WTC11 (cell line): ENCODE data around the gene ZNF879. TPM values are rescaled to one million over a fixed set of nuclear protein-coding genes. Genes with fewer than 3 reads are reported as not detected.

ENCODE experiments used
- ATAC-seq: fragments of 200-7000 bp; cut with Tn5 transposase; 2 replicates; pipeline ENCODE4 v1.10.0; 2021; ENCODE audit warnings: mild to moderate bottlenecking, moderate library complexity
- CTCF ChIA-PET: fragments of 300-600 bp; sonication (Branson Sonifier 250); formaldehyde crosslinking; loops from one replicate; lab custom pipeline; 2021; ENCODE audit warnings: antibody characterized with exemption; lab: Charles Lee
- POLR2A ChIA-PET: fragments of 350-600 bp; sonication (Branson Sonifier 250); formaldehyde crosslinking; loops from one replicate; lab custom pipeline; 2021; ENCODE audit warnings: antibody characterized with exemption; lab: Charles Lee
- DNase-seq: peaks from one replicate; pipeline ENCODE4 v3.0.0; 2021; ENCODE audit warnings: low spot score
- H3K27ac Mint-ChIP-seq: 2 replicates; pipeline ENCODE4 v1.8.0; 2021; ENCODE audit warnings: mixed read lengths
- H3K27me3 Mint-ChIP-seq: 2 replicates; pipeline ENCODE4 v1.8.0; 2021; ENCODE audit warnings: low read depth, mild to moderate bottlenecking, moderate library complexity, mixed read lengths
- H3K36me3 Mint-ChIP-seq: 2 replicates; pipeline ENCODE4 v1.8.0; 2021; ENCODE audit warnings: mixed read lengths
- H3K4me1 Mint-ChIP-seq: 2 replicates; pipeline ENCODE4 v1.8.0; 2022; ENCODE audit warnings: mixed read lengths
- H3K4me3 Mint-ChIP-seq: 2 replicates; pipeline ENCODE4 v1.8.0; 2021; ENCODE audit warnings: mild to moderate bottlenecking, moderate library complexity, mixed read lengths
- H3K9me3 Mint-ChIP-seq: 2 replicates; pipeline ENCODE4 v1.8.0; 2021; ENCODE audit warnings: mixed read lengths
- EMX1 ChIP-seq: fragments of 250-450 bp; sonication (Bioruptor Pico); IDR thresholded peaks from 2 replicates; pipeline ENCODE4 v1.8.0; 2021; ENCODE audit warnings: mild to moderate bottlenecking
- JUN ChIP-seq: sonication (generic); formaldehyde crosslinking; IDR thresholded peaks from 2 replicates; pipeline ENCODE4 v1.8.0; 2023; ENCODE audit warnings: mild to moderate bottlenecking, missing genetic modification reagents
- NFATC4 ChIP-seq: fragments of 250-450 bp; sonication (Bioruptor Pico); IDR thresholded peaks from 2 replicates; pipeline ENCODE4 v1.9.0; 2021; ENCODE audit warnings: mild to moderate bottlenecking
- NR2C2 ChIP-seq: sonication (generic); formaldehyde crosslinking; IDR thresholded peaks from 2 replicates; pipeline ENCODE4 v1.8.0; 2022; ENCODE audit warnings: mild to moderate bottlenecking, missing genetic modification reagents
- RORB ChIP-seq: fragments of 250-450 bp; sonication (Bioruptor Pico); IDR thresholded peaks from 2 replicates; pipeline ENCODE4 v1.9.0; 2021; ENCODE audit warnings: mild to moderate bottlenecking
- ZNF138 ChIP-seq: sonication (generic); formaldehyde crosslinking; conservative IDR thresholded peaks from 2 replicates; pipeline ENCODE4 v1.8.1; 2022; ENCODE audit warnings: mild to moderate bottlenecking, moderate library complexity, missing genetic modification reagents
- ZNF232 ChIP-seq: sonication (generic); formaldehyde crosslinking; IDR thresholded peaks from 2 replicates; pipeline ENCODE4 v1.8.0; 2022; ENCODE audit warnings: mild to moderate bottlenecking, missing genetic modification reagents
- total RNA-seq: library from RNA; stranded (reverse); gene quantifications from 3 replicates; pipeline ENCODE4 v1.2.3, GENCODE V29; 2021
- TF ChIP-seq, protein P1 (sequence below): sonication (generic); formaldehyde crosslinking; IDR thresholded peaks from 2 replicates; pipeline ENCODE4 v1.8.0; 2022; ENCODE audit warnings: missing genetic modification reagents
- TF ChIP-seq, protein P2 (sequence below): sonication (generic); formaldehyde crosslinking; IDR thresholded peaks from 2 replicates; pipeline ENCODE4 v1.8.1; 2023; ENCODE audit warnings: mild to moderate bottlenecking, missing genetic modification reagents
- TF ChIP-seq, protein P3 (sequence below): sonication (generic); formaldehyde crosslinking; IDR thresholded peaks from 2 replicates; pipeline ENCODE4 v1.8.1; 2023; ENCODE audit warnings: mild to moderate bottlenecking, missing genetic modification reagents, moderate library complexity
- TF ChIP-seq, protein P4 (sequence below): sonication (generic); formaldehyde crosslinking; IDR thresholded peaks from 2 replicates; pipeline ENCODE4 v1.8.1; 2022; ENCODE audit warnings: mild to moderate bottlenecking, moderate library complexity, missing genetic modification reagents
- TF ChIP-seq, protein P5 (sequence below): sonication (generic); formaldehyde crosslinking; IDR thresholded peaks from 2 replicates; pipeline ENCODE4 v1.8.1; 2023; ENCODE audit warnings: mild to moderate bottlenecking, moderate library complexity, missing genetic modification reagents
- TF ChIP-seq, protein P6 (sequence below): fragments of 200-600 bp; IDR thresholded peaks from 2 replicates; pipeline ENCODE4 v1.8.0; 2022; ENCODE audit warnings: antibody characterized with exemption

The ZNF879 gene
- total RNA-seq, 1 experiment from 2014 or later = 5.2 TPM

DNA sequence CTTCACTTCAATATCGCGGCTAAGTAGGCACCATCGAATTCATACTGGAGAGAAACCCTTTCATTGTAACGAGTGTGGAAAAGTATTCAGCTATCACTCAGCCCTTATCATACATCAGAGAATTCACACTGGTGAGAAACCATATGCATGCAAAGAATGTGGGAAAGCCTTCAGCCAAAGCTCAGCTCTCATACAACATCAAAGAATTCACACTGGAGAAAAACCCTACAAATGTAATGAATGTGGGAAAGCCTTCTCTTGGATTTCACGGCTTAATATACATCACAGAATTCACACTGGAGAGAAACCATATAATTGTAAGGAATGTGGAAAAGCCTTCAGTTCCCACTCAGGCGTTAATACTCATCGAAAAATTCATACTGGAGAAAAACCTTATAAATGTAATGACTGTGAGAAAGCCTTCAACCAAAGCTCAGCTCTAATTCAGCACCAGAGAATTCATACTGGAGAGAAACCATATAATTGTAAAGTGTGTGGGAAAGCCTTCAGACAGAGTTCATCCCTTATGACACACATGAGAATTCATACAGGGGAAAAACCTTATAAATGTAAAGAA, 9.5 kb downstream of the ZNF879 start:
- DNase-seq (no peak), ATAC-seq (no peak)
- CTCF ChIA-PET = no interaction called here
- Mint-ChIP-seq H3K4me3 (no peak overlapping the region), H3K9me3 (peaks cover 93% of the 10 kb centered on the region), H3K4me1 (no peaks in the 10 kb centered on the region), H3K27ac (no peak overlapping the region), H3K27me3 (peaks cover 45% of the 10 kb centered on the region), H3K36me3 (peaks cover 93% of the 10 kb centered on the region)
- TF ChIP-seq, protein P1, sequence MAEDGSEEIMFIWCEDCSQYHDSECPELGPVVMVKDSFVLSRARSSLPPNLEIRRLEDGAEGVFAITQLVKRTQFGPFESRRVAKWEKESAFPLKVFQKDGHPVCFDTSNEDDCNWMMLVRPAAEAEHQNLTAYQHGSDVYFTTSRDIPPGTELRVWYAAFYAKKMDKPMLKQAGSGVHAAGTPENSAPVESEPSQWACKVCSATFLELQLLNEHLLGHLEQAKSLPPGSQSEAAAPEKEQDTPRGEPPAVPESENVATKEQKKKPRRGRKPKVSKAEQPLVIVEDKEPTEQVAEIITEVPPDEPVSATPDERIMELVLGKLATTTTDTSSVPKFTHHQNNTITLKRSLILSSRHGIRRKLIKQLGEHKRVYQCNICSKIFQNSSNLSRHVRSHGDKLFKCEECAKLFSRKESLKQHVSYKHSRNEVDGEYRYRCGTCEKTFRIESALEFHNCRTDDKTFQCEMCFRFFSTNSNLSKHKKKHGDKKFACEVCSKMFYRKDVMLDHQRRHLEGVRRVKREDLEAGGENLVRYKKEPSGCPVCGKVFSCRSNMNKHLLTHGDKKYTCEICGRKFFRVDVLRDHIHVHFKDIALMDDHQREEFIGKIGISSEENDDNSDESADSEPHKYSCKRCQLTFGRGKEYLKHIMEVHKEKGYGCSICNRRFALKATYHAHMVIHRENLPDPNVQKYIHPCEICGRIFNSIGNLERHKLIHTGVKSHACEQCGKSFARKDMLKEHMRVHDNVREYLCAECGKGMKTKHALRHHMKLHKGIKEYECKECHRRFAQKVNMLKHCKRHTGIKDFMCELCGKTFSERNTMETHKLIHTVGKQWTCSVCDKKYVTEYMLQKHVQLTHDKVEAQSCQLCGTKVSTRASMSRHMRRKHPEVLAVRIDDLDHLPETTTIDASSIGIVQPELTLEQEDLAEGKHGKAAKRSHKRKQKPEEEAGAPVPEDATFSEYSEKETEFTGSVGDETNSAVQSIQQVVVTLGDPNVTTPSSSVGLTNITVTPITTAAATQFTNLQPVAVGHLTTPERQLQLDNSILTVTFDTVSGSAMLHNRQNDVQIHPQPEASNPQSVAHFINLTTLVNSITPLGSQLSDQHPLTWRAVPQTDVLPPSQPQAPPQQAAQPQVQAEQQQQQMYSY (CRISPR knock-in tag) = no peak
- TF ChIP-seq, protein P2, sequence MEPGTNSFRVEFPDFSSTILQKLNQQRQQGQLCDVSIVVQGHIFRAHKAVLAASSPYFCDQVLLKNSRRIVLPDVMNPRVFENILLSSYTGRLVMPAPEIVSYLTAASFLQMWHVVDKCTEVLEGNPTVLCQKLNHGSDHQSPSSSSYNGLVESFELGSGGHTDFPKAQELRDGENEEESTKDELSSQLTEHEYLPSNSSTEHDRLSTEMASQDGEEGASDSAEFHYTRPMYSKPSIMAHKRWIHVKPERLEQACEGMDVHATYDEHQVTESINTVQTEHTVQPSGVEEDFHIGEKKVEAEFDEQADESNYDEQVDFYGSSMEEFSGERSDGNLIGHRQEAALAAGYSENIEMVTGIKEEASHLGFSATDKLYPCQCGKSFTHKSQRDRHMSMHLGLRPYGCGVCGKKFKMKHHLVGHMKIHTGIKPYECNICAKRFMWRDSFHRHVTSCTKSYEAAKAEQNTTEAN (CRISPR knock-in tag) = no peak
- TF ChIP-seq JUN (CRISPR knock-in tag) = no peak
- no peak for TF ChIP-seq EMX1 (CRISPR knock-in tag)
- TF ChIP-seq, protein P3, sequence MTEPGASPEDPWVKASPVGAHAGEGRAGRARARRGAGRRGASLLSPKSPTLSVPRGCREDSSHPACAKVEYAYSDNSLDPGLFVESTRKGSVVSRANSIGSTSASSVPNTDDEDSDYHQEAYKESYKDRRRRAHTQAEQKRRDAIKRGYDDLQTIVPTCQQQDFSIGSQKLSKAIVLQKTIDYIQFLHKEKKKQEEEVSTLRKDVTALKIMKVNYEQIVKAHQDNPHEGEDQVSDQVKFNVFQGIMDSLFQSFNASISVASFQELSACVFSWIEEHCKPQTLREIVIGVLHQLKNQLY (CRISPR knock-in tag) = no peak
- TF ChIP-seq, protein P4, sequence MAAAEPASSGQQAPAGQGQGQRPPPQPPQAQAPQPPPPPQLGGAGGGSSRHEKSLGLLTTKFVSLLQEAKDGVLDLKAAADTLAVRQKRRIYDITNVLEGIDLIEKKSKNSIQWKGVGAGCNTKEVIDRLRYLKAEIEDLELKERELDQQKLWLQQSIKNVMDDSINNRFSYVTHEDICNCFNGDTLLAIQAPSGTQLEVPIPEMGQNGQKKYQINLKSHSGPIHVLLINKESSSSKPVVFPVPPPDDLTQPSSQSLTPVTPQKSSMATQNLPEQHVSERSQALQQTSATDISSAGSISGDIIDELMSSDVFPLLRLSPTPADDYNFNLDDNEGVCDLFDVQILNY (CRISPR knock-in tag) = no peak
- TF ChIP-seq NR2C2 = no peak
- TF ChIP-seq, protein P5, sequence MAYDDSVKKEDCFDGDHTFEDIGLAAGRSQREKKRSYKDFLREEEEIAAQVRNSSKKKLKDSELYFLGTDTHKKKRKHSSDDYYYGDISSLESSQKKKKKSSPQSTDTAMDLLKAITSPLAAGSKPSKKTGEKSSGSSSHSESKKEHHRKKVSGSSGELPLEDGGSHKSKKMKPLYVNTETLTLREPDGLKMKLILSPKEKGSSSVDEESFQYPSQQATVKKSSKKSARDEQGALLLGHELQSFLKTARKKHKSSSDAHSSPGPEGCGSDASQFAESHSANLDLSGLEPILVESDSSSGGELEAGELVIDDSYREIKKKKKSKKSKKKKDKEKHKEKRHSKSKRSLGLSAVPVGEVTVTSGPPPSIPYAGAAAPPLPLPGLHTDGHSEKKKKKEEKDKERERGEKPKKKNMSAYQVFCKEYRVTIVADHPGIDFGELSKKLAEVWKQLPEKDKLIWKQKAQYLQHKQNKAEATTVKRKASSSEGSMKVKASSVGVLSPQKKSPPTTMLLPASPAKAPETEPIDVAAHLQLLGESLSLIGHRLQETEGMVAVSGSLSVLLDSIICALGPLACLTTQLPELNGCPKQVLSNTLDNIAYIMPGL (CRISPR knock-in tag) = no peak
- TF ChIP-seq NFATC4 (CRISPR knock-in tag) = no peak
- no peak for TF ChIP-seq ZNF138 (CRISPR knock-in tag)
- POLR2A ChIA-PET = no interaction called here

DNA sequence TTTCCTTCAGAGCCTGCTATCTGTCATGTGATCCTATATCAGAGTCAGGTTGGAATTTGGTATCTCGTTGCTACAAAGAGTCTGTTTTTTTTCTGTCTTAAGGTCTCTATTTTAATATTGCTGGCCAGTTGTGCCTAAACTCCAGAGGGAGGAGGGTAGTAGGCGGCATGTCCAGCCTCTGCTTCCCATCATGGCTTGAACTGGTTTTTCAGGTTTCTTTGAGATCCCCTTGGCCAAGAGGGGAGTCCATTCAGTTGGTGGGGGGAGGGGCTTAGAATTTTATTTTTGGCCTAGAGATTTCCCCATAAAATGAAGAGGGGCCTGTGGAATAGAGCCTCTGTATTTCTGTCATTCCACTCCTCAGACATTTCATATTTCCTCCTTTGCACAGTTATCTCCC, 21.2 kb downstream of the ZNF879 start:
- peaks cover 5% of the 10 kb centered on the region; the same call in 1 of the 2 replicates for H3K27me3 Mint-ChIP-seq
- peaks cover 80% of the 10 kb centered on the region for H3K9me3 Mint-ChIP-seq
- peak; percentile 67 for ATAC-seq
- TF ChIP-seq, protein P6, sequence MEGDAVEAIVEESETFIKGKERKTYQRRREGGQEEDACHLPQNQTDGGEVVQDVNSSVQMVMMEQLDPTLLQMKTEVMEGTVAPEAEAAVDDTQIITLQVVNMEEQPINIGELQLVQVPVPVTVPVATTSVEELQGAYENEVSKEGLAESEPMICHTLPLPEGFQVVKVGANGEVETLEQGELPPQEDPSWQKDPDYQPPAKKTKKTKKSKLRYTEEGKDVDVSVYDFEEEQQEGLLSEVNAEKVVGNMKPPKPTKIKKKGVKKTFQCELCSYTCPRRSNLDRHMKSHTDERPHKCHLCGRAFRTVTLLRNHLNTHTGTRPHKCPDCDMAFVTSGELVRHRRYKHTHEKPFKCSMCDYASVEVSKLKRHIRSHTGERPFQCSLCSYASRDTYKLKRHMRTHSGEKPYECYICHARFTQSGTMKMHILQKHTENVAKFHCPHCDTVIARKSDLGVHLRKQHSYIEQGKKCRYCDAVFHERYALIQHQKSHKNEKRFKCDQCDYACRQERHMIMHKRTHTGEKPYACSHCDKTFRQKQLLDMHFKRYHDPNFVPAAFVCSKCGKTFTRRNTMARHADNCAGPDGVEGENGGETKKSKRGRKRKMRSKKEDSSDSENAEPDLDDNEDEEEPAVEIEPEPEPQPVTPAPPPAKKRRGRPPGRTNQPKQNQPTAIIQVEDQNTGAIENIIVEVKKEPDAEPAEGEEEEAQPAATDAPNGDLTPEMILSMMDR = no peak
- TF ChIP-seq RORB (no peak), ZNF232 (CRISPR knock-in tag) (no peak)
- TF ChIP-seq, all 79 proteins: peak for 0
- DNase-seq = no peak
- Mint-ChIP-seq H3K36me3 (peaks cover 63% of the 10 kb centered on the region), H3K4me3 (peak overlapping the region; percentile 6; the same call in 1 of the 2 replicates), H3K27ac (no peak overlapping the region), H3K4me1 (peaks cover 12% of the 10 kb centered on the region)
- ChIA-PET CTCF (no interaction called here), POLR2A (no interaction called here)
